ENCODE measurements around the gene TMEM19.
"Not testable (repeated sequence)": the region's sequence is repeated elsewhere in the genome, so short reads cannot be mapped to it uniquely, and the experiment has no call there.

TMEM19 gene

GRCh38 chr12:71666259-71666658, 19.6 kb upstream of the TMEM19 start:
- DNase-seq = no peak

GRCh38 chr12:71671311-71671710, 14.6 kb upstream of the TMEM19 start:
- DNase-seq = no peak

- no peak for DNase-seq
Measured at GRCh38 chr12:71671816-71672215, 14.1 kb upstream of the TMEM19 start.

GRCh38 chr12:71682466-71682865, 3.4 kb upstream of the TMEM19 start:
- no peak for DNase-seq

- DNase-seq = no peak
Measured at GRCh38 chr12:71683633-71684032, 2.2 kb upstream of the TMEM19 start.

GRCh38 chr12:71684081-71684480, 1.8 kb upstream of the TMEM19 start:
- no peak for DNase-seq

- DNase-seq = no peak
Measured at GRCh38 chr12:71685312-71685906, 473 bp upstream of the TMEM19 start.

- DNase-seq = no peak
Measured at GRCh38 chr12:71686658-71687025, 760 bp downstream of the TMEM19 start.

GRCh38 chr12:71687172-71687571, 1.3 kb downstream of the TMEM19 start:
- not testable (repeated sequence) for DNase-seq

- no peak for DNase-seq
Measured at GRCh38 chr12:71688961-71689570, 3.2 kb downstream of the TMEM19 start.

- no peak for DNase-seq
Measured at GRCh38 chr12:71691504-71692129, 5.7 kb downstream of the TMEM19 start.

- DNase-seq = no peak
Measured at GRCh38 chr12:71693126-71693525, 7.2 kb downstream of the TMEM19 start.

GRCh38 chr12:71693651-71694050, 7.8 kb downstream of the TMEM19 start:
- DNase-seq = not testable (repeated sequence)

GRCh38 chr12:71694099-71694820, 8.4 kb downstream of the TMEM19 start:
- DNase-seq = no peak

GRCh38 chr12:71695782-71696181, 9.9 kb downstream of the TMEM19 start:
- no peak for DNase-seq

- DNase-seq = not testable (repeated sequence)
Measured at GRCh38 chr12:71702181-71702580, 16.3 kb downstream of the TMEM19 start.

GRCh38 chr12:71702590-71702989, 16.7 kb downstream of the TMEM19 start:
- no peak for DNase-seq

GRCh38 chr12:71703206-71703605, 17.3 kb downstream of the TMEM19 start:
- DNase-seq = no peak

GRCh38 chr12:71704920-71705319, 19.0 kb downstream of the TMEM19 start:
- DNase-seq = no peak

GRCh38 chr12:71708658-71709057, 22.8 kb downstream of the TMEM19 start:
- no peak for DNase-seq

- DNase-seq = no peak
Measured at GRCh38 chr12:71710276-71711125, 24.6 kb downstream of the TMEM19 start.

GRCh38 chr12:71718611-71719010, 32.7 kb downstream of the TMEM19 start:
- DNase-seq = no peak
